Nephron progenitor cell (in vitro differentiated cells): ENCODE results near the gene TRAF5.

Experiments used
- DNase-seq: peaks from one replicate; pipeline ENCODE4 v3.0.0; 2021
- H3K27ac Mint-ChIP-seq: 2 replicates; pipeline ENCODE4 v1.8.0; 2021; ENCODE audit warnings: mild to moderate bottlenecking, moderate library complexity, mixed read lengths
- H3K27me3 Mint-ChIP-seq: 2 replicates; pipeline ENCODE4 v1.8.0; 2021; ENCODE audit warnings: mild to moderate bottlenecking, low read depth, mixed read lengths; ENCODE audit not compliant: poor library complexity
- H3K36me3 Mint-ChIP-seq: 2 replicates; pipeline ENCODE4 v1.8.0; 2021; ENCODE audit warnings: low read depth, mixed read lengths
- H3K4me1 Mint-ChIP-seq: 2 replicates; pipeline ENCODE4 v1.8.0; 2021; ENCODE audit warnings: mixed read lengths
- H3K4me3 Mint-ChIP-seq: 2 replicates; pipeline ENCODE4 v1.8.0; 2021; ENCODE audit warnings: mild to moderate bottlenecking, moderate library complexity, mixed read lengths
- H3K9me3 Mint-ChIP-seq: 2 replicates; pipeline ENCODE4 v1.8.0; 2021; ENCODE audit warnings: mild to moderate bottlenecking, moderate library complexity, mixed read lengths
- TF ChIP-seq, protein P1 (sequence below): fragments of 200-600 bp; sonication (generic); IDR thresholded peaks from 2 replicates; pipeline ENCODE4 v1.5.0; 2021; ENCODE audit warnings: antibody characterized with exemption

Gene TRAF5

DNA sequence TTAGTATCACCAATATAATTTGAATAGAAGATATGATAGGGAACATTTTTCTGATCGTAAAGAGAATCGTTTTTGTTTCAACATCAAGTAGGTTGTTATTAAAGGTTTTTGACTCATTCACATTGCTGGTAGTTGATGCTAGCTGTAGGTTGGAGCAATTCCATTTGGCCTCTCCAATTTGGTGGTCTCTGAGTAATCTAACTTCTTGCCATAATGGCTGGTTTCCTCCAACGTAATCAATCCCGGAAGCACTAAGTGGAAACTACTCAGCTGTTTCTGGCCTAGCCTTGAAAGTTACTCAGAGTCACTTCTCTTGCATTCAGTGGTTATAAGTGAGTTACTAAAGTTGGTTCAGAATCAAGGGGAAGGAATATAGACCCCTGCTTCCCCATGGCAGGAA, 41.4 kb upstream of the TRAF5 start:
- TF ChIP-seq, protein P1, sequence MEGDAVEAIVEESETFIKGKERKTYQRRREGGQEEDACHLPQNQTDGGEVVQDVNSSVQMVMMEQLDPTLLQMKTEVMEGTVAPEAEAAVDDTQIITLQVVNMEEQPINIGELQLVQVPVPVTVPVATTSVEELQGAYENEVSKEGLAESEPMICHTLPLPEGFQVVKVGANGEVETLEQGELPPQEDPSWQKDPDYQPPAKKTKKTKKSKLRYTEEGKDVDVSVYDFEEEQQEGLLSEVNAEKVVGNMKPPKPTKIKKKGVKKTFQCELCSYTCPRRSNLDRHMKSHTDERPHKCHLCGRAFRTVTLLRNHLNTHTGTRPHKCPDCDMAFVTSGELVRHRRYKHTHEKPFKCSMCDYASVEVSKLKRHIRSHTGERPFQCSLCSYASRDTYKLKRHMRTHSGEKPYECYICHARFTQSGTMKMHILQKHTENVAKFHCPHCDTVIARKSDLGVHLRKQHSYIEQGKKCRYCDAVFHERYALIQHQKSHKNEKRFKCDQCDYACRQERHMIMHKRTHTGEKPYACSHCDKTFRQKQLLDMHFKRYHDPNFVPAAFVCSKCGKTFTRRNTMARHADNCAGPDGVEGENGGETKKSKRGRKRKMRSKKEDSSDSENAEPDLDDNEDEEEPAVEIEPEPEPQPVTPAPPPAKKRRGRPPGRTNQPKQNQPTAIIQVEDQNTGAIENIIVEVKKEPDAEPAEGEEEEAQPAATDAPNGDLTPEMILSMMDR: no peak
- Mint-ChIP-seq H3K4me1 (no peaks in the 10 kb centered on the region), H3K4me3 (no peak overlapping the region), H3K27ac (no peak overlapping the region), H3K9me3 (no peaks in the 10 kb centered on the region), H3K27me3 (no peaks in the 10 kb centered on the region), H3K36me3 (peaks cover 58% of the 10 kb centered on the region)
- DNase-seq: no peak

DNA sequence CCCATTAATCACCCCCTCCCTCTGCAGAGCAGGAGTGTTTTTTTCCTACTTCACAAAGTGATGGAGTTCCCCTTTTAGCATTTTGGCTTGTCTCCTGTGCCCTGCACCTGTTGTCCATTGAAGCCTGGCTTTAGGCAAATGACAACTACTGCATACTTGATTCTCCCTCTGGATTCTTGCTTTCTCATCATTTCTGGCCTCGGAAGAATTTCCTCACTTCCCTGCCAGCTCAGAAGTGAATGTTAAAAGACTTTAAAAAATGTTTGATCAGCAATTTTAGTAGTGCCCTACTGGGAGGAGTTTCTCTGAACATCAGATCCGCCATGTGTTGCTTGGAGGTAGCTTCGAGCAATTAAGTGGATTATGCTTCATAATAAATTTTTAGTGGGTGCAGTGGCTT, 39.4 kb upstream of the TRAF5 start:
- H3K27me3 Mint-ChIP-seq: no peaks in the 10 kb centered on the region
- H3K36me3 Mint-ChIP-seq: peaks cover 74% of the 10 kb centered on the region
- H3K27ac Mint-ChIP-seq: no peak overlapping the region
- H3K4me3 Mint-ChIP-seq: no peak overlapping the region
- TF ChIP-seq, protein P1: no peak
- no peaks in the 10 kb centered on the region for H3K4me1 Mint-ChIP-seq
- DNase-seq: no peak
- H3K9me3 Mint-ChIP-seq: no peaks in the 10 kb centered on the region

DNA sequence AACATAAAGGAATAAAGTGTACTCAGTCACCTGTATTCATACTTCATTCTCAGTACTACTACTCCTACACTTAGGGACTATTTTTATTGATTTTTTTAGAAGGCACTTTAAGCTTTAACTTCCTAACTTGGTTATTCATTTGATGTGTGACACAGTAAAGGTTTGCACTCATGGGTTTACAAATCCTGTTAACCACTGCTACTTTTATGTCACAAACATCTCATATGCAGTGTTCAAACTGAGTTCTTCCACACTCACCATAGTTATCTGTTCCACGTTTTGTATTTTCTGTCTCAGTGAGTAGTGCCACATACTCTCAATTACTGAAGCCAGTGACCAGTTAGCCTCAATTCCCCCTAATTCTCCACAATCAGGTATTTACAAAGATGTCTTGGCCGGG, 34.2 kb upstream of the TRAF5 start:
- Mint-ChIP-seq H3K36me3 (peaks cover 67% of the 10 kb centered on the region), H3K27ac (no peak overlapping the region), H3K4me1 (no peaks in the 10 kb centered on the region), H3K9me3 (no peaks in the 10 kb centered on the region), H3K4me3 (no peak overlapping the region), H3K27me3 (no peaks in the 10 kb centered on the region)
- TF ChIP-seq, protein P1: no peak
- DNase-seq: no peak

DNA sequence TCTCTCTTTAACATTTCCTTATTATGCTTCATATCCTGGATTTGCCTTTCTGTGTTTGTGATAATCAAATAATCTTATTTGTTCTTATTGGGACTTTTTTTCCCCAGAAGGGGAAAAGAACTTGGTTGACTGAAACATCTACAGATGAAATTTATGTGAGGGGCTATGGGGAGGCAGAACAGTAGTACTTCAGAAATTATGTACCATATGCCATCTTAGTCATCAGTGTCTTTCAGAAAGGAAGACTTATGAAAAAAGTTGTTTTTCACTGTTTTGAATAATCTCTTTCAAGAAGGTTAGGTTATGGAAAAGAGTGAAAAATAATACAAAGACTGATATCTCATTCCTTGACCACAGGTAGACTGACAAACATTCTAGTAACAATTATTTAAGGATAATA, 30.2 kb upstream of the TRAF5 start:
- no peaks in the 10 kb centered on the region for H3K9me3 Mint-ChIP-seq
- H3K27ac Mint-ChIP-seq: no peak overlapping the region
- no peaks in the 10 kb centered on the region for H3K4me1 Mint-ChIP-seq
- TF ChIP-seq, protein P1: no peak
- H3K36me3 Mint-ChIP-seq: peaks cover 80% of the 10 kb centered on the region
- H3K27me3 Mint-ChIP-seq: no peaks in the 10 kb centered on the region
- H3K4me3 Mint-ChIP-seq: no peak overlapping the region
- DNase-seq: no peak

DNA sequence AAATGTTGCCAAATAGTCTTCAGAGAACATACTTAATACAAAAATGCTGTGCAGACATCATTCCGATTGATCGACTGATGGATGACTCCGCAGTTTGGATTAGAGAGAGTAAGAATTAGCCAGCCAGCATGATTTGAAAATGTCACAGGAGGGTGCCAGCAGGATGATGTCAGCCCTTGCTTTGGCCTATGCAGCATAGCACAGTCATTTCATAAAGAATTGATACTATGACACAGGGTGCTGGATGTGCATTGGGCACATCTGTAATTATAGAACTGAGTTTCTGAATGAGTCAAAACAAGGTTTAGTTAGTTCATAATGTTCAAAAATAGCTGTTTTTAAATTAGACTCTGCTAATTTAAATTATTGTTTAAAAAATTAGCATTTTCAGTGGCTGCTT, 21.6 kb upstream of the TRAF5 start:
- Mint-ChIP-seq H3K36me3 (peaks cover 56% of the 10 kb centered on the region), H3K27ac (no peak overlapping the region), H3K9me3 (no peaks in the 10 kb centered on the region), H3K4me1 (no peaks in the 10 kb centered on the region), H3K4me3 (no peak overlapping the region), H3K27me3 (no peaks in the 10 kb centered on the region)
- TF ChIP-seq, protein P1: no peak
- no peak for DNase-seq

DNA sequence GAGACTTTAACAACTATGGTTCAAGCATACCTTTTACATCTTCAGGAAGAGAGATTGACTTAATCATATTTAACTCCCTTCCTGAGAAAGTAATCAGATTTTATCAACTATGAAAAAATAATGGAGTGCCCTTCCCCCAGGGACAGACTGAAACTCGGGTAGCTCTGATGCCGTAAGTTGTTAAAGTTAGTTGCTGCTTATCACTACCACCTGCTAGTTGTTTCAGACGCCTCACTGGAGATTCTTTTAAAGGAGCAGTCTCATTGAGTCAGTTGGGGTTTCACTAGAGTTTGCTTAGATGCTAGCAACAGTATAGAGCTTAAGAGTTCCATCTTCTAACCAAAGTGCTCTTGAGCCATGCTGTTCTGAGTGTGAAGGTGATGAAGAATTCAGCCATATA, 17.0 kb upstream of the TRAF5 start:
- no peak overlapping the region for H3K27ac Mint-ChIP-seq
- H3K4me3 Mint-ChIP-seq: no peak overlapping the region
- no peak for DNase-seq
- no peaks in the 10 kb centered on the region for H3K9me3 Mint-ChIP-seq
- H3K4me1 Mint-ChIP-seq: no peaks in the 10 kb centered on the region
- no peaks in the 10 kb centered on the region for H3K27me3 Mint-ChIP-seq
- H3K36me3 Mint-ChIP-seq: peaks cover 39% of the 10 kb centered on the region
- TF ChIP-seq, protein P1: no peak
